Glomerular visceral epithelial cell (primary cell): Measurements from ENCODE around the gene EEF2K.

Source experiments
- DNase-seq: peaks from one replicate; pipeline ENCODE4 v3.0.0-alpha.2; 2016; ENCODE audit errors: extremely low spot score

EEF2K gene

DNA sequence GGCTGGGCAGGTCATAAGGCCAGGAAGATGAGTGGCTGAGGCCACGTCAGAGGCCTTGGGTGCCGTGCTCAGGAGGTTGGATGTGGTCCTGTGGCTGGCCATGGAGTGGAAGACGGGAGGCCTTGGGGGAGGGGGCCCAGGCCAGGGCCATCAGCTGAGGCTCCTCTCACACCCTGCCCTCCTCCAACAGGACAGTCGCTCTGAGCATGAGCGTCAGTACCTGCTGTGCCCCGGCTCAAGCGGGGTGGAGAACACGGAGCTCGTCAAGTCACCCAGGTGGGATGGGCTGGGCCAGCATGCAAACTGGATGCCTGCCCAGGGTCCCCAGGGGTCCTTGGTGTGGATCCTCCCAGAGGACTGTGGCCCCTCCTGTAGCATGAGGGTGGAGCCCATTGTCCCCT is 110.3 kb downstream of the EEF2K start:
- no peak for DNase-seq

DNA sequence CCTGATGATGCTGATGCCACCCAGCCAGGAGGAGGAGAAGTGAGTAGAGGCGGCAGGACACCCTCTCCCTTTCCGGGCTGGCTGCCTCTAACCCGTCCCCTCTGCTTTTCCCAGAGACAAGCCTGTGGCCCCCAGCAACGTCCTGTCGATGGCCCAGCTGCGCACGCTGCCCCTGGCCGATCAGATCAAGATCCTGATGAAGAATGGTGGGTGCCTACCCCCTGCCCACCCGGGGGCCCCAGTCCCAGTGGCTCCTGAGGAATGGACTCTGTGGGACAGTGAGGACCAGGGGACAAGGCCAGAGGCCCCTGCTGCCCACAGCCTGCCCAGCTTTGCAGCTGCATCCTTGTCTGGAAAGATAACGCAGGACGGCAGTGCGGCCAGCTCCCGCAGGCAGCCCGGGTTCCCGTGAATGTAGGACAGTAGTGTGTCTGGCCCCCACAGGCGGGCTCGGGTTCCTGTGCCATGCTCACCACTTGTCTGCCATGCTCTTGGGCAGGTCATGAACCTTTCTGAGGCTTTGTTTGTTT is 111.0 kb downstream of the EEF2K start:
- DNase-seq: no peak

DNA sequence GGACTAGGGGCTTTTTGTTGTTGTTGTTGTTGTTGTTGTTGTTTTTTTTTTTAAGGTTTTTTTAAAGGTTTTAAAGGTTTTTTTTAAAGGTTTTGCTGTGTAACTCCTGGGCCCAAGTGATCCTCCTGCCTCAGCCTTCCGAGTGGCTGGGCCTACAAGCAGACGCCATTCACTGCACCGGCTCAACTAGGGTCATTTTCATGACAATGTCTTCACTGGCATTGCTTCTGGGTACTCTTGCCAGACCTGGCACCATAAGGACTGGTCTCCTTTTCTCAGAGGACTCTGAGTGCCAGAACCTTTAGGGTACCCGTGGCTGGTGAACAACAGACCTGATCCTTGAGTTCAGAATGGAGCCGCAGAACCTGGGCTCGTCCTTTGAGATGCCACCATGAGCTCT is 111.5 kb downstream of the EEF2K start:
- DNase-seq: no peak

DNA sequence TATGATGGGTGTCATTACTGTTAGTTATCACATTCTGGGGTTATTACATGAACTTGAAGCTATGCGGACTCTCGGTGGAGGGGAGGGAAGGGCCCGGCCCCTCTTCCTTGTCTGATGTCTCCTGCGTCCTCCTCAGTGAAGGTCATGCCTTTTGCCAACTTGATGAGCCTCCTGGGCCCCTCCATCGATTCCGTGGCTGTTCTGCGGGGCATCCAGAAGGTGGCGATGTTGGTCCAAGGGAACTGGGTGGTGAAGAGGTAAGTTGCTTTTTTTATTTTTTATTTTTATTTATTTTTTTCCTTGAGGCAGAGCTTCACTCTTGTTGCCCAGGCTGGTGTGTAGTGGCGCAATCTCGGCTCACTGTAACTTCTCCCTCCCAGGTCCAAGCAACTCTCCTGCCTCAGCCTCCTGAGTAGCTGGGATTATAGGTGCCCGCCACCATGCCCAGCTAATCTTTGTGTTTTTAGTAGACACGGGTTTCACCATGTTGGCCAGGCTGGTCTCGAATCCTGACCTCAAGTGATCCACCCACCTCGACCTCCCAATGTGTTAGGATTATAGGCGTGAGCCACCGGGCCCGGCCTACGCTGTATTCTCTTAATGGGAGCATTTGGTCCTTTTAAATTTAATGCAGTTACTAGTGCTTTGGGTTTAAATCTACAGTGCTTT is 112.7 kb downstream of the EEF2K start:
- peak; percentile 39 for DNase-seq

DNA sequence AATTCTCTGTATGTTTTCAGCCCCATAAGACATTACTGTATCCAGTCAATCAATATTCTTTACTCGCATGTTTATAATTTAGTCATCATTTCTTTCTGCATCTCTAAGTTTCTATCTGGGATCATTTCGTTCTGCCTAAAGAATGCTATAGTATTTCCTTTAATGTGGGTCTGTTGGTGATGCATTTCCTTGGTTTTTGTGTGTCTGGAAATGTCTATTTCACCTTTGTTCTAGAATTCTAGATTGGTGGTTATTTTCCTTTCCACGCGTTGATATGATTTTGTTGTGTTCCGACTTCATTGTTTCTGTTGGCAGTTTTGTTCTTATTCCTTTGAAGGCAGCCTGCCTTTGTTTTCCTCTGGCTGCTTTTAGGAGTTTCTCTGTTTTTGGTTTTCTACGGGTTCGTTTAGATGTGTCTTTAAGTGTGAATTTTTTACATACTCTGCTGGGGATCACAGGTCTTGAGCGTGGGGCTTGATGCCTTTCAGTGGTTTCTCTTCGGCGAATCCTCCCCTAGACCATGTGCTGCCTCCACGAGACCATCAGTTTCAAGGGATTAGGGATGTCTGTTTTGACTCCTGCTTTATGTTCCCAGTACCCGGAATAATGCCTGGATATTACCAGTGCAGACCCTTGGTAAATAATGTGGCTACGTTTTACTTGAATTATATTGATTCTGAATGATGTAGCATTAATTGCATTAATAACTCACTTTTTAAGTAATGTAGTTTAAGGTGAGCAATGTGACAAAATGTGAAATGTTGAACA is 114.7 kb downstream of the EEF2K start:
- DNase-seq: no peak

DNA sequence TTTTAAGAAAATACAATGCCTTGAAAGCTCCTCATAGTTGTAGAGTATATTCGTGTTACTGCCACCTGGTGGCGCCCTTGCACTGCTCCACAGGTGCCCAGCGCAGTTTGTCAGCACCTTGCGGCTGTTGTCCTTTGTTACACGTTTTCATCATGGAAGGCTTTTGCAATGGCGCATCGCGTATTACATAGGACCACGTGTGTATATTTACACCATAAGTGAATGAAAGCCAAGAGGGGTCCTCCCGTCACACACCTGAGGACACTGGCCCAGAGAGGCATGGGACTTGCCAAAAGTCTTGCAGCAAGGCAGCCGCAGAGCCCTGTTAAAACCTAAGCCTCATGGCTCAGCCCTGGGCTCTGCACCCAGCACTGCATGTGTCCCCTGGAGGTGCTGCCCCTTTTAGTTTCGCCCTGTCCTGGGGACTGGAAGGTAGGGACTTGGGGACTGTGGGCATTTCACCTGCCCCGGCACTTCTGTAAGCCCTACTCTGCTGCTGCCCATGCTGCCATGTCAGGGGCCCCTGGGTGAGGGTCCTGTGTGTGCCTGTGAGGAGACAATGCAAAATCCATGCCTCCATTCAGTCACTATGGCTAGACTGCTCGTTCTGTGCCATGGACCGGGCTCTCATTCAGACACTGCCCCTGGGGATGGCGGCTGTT is 115.4 kb downstream of the EEF2K start:
- peak; percentile 73 for DNase-seq

DNA sequence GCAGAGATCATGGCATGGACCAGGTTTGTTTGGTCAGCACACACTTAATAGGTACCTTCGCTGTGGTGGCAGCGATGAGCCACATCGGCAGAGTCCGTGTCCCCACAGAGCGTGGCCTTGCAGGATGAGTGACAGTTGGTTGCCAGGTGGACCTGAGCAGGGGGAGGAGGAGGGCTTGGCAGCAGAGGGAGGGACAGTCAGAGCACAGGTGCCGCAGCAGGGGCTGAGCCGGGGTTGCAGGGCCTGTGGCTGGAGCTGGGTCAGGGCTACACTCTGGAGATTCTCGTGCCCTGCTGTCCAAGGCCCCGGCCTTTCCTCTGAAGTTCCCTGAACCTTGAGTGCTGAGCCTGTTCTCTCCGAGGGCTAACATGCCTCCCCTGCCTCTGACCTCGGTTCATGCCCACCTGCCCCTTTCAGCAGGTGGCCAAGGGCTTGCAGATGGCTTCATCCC is 116.0 kb downstream of the EEF2K start:
- DNase-seq: no peak

DNA sequence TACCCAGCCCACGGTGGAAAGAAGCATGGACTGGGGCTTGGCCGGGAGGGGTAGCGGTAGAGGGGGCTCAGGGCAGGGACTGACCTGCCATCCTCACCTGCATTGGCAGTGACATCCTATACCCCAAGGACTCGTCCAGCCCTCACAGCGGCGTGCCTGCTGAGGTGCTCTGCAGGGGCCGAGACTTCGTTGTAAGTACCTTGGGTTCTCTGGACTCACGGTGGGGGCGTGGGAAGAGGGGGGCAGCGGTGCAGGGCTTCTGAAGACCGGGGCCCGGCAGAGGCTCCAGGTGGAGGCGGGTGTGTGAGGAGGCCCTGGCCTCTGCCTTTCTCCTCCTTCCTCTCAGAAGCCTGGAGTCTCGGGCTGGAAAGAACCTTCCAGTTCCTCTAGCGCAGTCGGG is 116.7 kb downstream of the EEF2K start:
- DNase-seq: no peak

DNA sequence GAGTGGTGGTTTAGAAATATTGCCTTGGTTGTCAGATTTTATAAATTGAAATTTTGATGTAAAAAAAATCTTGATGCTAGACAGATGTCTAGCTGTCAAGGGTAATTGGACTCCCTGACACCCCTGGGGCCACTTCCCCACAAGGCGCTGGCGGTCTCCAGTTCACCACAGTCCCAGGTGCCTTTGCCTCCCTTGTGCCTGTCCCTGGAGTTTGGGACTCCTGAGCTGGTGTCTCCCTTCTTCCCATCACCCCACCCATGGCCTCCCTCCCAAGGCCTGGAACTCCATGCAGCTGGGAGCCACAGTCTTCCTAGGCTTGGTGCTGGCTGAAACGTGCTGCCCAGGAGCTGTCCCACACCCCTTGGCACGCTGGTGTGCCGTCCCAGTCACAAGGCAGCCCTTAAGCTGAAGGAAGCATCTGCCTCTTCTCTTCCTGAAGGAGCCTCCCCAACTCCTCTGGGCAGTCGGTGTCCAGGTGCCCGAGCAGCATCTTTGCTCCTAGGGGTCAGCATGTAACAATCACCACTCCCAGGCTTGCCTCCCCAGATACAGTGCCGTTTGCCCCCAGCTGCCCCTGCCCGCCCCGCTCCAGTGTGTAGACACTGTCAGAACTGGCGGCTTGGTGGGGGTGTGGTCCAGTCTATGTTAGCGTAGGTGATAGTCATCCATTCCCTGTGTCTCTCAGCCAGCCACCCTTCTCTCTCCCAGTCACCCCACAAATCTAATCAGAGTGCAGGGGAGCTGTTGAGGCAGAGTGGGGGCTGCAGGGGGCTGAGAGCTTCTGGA is 117.3 kb downstream of the EEF2K start:
- no peak for DNase-seq

DNA sequence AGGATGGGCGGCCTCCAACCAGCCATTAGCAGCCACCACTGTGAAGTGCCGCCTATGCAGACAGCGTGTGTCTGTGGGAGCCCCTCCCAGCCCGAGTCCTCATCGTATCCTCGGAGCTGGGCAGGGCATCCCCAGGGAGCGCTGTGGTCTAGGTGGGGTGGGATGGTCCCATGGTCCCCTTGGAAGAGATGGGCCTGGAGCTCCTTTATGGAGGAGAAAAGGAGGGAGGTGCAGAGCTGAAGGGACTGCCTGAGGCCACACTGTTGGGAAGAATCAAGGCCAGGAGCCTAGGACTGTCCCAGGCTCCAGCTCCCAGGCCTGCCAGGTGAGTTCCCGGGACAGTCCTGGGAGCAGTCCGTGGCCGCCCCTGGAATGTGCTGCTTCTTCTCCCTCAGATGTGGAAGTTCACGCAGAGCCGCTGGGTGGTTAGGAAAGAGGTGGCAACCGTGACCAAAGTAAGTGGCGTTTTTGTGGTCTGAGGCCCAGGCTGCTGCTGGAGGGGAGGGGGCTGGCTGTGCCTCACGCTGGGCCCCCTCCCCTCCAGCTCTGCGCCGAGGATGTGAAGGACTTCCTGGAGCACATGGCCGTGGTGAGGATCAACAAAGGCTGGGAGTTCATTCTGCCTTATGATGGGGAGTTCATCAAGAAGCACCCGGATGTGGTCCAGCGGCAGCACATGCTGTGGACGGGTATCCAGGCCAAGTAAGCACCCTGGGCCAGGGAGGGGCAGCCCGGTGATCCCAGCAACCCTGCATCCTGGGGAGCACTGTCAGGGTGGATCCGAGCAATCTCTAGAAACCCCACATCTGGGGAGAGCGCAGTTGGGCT is 118.1 kb downstream of the EEF2K start:
- DNase-seq: no peak

DNA sequence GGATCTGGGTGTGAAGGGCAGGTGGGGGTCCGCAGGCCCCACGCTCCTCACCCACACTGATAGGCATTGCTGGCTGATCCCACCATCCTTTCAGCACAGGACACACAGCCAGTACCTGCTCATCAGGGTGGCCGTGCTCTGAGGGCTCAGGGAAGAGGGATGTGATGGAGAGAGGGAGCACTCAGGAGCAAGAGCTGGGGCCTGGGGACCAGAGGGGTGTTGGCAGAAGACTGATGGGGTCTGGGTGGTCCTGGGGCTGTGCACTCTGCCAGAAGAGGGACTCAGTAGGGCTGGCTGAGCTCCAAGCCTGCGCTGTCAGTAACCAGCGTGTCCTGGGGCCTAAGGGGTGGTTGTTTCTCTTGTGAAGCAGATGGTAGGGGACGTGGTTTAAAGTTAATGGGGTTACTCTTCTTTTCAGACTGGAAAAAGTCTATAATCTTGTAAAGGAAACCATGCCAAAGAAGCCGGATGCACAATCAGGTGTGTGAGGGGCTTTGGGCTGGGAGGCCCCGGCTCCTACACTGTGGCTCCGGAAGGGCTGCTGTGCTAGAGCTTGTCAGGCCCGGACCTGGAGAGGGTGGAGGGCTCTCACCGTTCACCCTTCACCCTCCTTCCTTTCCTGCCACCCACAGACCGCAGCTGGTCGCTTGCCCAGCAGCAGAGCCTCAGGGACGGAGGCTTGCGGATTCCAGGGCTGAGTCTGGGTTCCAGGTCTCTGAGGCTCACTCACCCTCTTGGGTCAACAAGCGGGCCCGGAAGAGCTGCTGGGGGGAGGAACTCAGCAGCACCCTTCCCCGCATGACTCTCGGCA is 118.9 kb downstream of the EEF2K start:
- no peak for DNase-seq

DNA sequence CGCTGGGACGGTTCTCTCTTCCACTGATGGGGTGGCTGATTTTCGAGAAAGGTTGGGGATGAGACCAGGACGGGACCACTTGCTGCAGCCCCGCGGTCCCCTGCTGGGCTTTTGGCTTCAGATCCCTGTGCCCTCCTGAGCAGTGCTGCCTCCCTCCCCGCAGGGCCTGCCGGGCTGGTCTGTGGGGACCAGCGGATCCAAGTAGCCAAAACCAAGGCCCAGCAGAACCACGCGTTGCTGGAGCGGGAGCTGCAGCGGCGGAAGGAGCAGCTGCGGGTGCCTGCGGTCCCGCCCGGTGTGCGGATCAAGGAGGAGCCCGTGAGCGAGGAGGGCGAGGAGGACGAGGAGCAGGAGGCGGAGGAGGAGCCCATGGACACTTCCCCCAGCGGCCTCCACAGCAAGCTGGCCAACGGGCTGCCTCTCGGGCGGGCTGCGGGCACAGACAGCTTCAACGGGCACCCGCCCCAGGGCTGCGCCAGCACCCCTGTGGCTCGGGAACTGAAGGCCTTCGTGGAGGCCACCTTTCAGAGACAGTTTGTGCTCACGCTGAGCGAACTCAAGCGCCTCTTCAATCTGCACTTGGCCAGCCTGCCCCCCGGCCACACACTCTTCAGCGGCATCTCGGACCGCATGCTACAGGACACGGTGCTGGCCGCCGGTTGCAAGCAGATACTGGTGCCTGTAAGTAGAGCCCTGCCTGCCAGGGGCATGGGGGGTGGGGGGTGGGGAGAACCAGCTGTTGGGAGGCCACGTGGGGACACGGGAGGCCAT is 119.7 kb downstream of the EEF2K start:
- DNase-seq: no peak

DNA sequence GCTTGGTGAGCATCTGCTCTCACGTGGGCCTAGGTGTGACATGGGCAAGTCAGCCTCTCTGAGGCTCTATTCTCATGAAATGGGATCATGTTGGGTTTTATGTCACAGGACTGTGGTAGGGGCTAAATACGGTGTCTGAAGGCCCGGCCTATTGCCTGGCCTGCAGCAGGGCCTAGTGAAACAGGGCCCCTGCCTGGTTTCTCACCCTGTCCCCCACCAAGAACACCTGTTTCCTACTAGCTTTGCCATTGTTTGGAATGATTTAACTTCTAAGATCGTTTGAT is 120.2 kb downstream of the EEF2K start:
- DNase-seq: no peak

DNA sequence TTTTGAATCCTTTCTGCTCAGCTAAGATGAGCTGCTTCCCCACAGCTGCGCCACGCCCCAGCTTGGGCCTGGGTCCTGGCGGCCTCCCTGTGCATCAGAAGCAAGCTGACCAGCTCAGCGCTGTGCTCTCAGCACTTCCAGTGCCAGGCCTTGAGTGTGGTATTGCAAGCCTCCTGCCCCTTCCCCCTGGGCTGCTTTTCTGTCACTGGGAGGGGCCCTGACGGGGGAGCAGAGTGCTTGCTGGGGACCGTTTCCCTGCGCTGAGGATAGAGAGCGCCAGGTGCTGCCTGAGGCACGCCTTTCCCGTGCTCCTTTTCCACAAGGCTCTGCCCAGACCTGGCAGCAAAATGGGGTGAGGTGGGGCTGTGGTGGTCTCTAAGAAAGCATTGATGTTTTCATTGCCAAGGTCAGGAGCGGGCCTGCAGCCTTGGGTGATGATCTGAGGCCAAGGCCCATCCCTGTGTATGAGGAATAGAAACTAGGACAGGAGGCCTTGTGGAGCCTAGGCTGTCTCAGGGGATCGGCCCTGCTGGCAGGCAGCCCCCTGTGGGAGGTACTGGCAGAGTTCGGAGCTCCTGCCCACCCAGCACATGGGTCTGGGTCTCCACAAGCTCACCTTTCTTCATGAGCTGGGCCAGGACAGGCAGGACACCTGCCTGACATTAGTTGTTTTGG is 120.8 kb downstream of the EEF2K start:
- no peak for DNase-seq

DNA sequence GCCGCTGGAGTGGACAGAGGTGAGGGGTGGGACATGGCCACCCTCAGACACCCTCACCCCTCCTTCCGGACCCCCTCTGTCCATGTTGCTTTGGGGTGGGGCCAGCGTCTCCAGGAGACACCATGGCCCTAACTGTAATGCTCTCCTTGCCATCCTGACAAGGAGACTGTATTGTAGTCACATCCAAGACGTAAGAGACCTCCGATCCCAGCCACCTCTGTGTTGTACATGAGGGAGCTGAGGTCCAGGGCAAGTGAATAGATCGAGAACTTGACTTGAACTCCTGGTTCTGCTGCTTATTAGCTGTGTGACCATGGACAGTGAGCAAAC is 121.3 kb downstream of the EEF2K start:
- no peak for DNase-seq

DNA sequence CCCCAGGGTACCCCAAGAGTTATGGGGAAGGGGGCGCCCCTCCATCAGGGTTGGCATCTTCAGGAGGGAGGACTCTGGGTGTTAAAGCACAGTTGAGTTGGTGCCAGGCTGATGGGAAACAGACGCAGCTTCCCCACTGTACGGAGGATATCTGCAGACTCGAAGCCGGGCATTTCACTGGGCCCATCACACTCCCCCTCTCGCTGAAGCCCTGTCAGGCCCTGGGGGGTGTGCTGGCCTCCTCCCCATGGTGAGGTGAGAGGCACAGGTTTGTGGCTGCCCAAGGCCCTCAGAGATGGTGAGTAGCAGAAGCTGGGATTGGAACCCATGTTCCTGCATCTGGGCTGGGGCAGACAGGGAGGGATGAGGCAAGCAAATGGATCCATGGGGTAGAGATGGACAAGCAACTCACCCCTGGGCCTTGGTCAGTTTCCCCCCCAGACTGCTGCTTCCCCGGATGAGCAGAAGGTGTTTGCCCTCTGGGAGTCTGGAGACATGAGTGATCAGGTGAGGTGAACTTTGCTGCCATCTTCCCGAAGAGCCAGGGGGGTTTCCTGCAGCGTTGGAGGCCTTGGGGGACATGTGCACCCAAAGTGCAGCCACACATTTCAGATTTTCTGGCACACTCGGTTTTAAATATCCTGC is 122.1 kb downstream of the EEF2K start:
- DNase-seq: no peak

DNA sequence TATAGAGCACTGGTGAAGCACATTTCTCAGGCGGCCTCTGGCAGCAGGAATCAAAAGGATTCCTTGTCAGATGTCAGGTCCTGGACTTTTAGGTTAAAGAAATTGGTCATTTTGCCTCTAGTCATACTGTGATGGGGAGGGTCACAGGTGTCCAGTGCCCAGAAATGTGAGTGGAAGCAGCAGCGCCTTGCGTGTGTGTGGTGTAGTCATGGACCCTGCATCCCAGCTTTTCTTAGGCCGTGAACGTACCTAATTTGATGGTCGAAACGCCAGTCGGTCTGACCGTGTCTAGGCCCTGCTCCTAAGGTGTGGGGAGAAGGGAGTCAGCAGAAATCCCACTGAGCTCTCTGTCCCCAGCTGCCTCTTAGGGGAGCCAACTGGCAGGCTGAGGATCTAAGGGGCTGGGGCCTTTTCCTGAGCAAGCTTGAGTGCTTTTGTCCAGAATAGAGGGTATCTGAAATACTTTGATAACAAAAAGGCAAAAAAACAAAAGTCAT is 123.2 kb downstream of the EEF2K start:
- no peak for DNase-seq

DNA sequence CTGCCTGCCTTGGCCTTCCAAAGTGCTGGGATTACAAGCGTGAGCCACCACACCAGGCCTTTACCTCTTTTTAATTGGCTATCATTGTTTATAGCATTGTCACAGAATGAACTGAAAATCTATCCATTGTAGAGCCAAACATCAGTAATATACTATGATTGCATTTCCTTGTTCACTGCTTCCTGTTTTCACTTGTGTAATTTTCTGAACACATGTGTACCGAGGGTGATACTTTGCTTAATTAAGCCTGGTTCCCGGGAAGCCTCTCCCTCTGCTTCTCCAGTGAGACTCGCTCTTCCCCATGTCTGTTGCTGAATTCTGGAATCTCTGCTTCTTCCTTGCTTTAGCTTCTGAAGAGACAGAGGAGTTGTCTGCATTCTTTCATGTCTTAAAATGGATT is 124.2 kb downstream of the EEF2K start:
- no peak for DNase-seq
